NCI-H446 treated with DMSO at 0.1 percent for 48 hours (cell line): Measurements from ENCODE around the gene LNX2.

Experiments used
- DNase-seq: peaks from one replicate; lab custom pipeline; 2025; lab: John Stamatoyannopoulos, UW

Gene LNX2

DNA sequence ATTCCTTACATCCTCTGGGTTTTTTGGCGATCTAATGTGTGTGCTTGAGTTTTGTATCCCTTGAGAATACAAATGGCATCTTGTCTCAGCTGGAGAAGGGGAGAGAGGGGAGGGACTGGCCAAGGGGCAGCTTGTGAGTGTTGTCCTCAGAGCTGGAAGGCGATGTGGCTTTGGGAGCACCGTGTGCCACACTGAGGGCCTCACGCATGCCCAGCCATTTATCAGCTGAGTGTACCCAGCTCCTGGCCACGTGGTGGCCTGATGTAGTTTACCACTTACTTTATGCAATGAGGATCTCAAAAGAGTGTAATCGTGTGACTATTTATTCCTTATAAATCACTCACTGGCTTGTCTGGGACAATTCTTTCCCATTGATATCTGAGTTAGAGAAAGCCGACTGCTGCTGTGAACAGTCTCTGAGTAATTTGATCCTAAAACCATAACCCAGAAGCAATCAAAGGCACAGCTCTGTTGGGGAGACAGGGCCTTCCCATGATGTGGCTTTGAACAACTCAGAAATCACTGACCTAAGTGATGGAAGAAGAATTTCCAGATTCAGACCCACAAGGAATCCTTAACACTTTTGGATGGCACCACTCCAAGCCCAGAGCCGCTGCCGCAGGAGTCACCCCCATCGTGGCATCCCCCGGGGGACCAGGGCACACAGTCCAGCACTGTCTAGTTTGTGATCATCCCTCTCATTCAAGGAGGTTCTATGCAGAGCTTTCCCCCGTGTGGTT, 116.0 kb downstream of the LNX2 start:
- no peak for DNase-seq

DNA sequence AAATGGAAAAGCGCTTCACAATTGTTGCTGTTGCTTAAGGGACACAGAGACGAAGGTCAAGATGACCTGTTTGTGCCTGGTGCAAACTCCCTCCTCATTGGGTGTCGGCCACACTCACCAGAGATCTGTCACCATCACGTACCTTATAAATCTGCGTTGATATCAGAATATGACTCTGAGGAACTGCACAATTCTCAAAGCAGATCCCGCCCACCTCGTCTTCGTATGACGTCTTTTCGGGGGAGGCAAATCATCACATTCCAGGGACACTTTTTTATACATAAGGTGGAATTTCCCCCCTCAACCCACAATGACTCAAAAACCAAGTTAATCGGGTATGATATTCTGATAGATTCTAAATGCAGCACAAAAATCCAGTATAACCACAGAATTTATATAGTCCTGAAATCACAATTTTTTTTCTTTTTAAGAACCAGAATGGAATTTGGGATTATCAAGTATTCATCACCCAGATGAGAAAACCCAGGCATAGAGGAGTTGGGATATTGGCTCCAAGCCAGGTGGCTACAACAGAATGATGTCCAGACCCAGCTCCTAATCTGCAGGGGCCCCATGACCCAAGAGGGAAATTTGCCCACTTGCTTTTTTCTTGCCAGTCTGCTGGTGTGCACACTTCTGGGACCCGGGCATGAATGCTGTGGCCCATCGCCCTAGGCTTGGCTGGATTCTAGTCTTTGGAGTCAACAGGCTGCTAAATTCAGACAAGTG, 119.4 kb downstream of the LNX2 start:
- no peak for DNase-seq

DNA sequence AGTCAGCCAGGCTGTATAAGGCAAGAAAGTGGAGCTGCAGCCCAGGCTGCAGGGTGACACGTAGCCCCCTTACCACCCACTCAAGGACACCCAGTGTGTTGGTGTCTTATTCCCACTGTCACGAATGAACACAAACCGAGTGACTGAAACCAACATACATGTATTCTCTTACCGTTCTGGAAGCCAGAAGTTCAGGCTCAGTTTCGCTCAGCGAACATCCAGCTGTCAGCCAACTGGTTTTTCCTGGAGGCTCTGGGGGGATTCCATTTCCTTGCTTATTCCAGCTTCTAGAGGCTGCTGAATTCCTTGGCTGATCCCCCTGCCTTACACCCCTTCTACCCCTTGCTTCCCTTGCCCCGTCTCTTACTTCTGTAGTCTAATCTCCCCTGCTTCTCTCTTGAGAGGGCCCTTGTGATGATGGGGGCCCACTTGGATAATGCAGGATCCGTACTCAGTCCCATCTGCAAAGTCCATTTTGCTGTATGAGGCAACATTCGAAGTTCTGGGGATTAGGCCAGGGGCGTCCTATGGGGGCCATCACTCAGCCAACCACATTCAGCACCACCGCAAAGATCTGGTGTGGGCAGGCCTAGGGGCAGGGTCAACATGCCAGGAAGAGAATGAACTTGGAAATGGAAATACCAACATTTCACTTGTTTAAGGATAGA, 122.6 kb downstream of the LNX2 start:
- no peak for DNase-seq

DNA sequence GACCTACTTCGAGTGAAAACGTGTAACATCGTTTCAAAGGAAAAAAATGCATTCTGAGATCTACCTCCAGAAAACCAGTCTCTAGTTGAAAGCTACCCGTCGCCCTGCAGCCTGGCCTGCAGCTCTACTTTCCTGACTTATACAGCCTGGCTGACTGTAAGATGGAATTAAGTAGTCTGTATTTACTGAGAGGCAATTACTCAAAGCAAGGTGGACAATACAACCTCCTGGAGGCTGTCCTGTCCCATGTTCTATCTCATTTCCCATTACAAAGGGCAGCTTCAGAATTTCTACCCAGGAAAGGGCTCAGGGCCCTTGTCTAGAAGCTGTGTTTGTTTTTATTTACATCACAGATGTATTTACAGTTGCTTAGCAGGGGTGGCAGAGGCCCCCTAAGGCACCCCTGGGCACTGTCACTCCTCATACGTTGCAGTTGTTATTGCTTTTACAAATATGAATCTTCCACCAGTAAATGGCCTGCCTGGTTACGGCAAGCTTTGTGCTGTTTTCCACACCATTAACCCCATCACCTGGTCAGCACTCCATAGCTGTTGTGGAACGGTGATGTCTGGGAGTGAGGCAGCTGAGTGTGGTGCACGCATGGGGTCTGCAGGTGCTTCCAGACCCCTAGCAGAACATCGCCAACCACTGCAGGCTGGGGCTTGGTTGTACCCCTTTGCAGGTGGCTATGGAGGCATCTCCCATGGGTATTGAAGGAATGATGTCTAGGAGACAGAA, 123.6 kb downstream of the LNX2 start:
- DNase-seq = no peak

DNA sequence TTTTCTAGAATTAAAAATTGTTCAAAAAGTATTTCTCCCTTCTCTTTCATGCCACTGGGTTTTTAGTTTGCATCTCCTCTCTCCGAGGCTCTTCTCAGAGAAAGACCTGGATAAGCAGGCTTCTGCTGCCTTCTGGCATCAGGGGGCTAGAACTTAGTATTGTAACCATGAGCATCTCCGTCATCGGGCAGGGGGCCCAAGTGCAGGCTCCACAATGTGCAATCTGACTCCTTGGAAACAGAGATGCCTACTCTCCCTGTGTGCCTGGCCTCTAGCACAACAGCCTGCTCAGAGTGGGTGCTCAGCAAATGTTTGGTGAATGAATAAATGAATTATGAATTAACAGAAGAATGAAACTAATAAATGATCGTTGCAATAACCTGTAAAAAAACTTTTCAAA, 124.3 kb downstream of the LNX2 start:
- no peak for DNase-seq
